ENCODE measurements around the gene ANAPC2.

DNA sequence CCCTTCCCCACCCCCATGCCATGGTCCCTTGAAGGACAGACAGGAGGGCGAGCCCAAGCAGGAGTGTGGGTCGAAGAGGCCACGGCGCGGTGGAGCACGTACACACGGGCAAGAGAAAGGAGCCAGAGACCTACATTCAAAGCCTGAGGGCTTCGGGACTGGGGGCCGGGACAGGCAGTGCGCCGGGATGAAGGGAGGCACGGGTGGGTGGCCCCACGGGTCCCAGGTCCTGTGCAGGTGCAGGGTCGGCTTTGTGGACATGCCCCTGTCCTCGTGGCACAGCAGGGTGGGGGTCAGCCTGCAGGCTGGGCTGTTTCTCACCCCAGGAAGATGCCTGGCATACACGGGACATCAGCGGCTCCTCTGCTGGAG is 28.3 kb downstream of the ANAPC2 start:
- TF ChIP-seq CTCF (IDR thresholded peaks at IDR 0.05) (no peak), EZH2 (IDR thresholded peaks at IDR 0.05) (no peak), EZH2phosphoT487 (IDR thresholded peaks at IDR 0.05) (peak; percentile 44)
